Stimulated activated CD4-positive, alpha-beta T cell treated with anti-CD3 and anti-CD28 coated beads, Interleukin-15, amount 100 ng/mL, for 1 hour (primary cell): Measurements from ENCODE around the gene OR1J2.

Experiments used
- DNase-seq, 2 donors: peaks; one replicate each; pipeline ENCODE4 v3.0.0-alpha.2; 2020; ENCODE audit warnings: low read depth in 1 of 2, low spot score in 1 of 2

The OR1J2 gene

DNA sequence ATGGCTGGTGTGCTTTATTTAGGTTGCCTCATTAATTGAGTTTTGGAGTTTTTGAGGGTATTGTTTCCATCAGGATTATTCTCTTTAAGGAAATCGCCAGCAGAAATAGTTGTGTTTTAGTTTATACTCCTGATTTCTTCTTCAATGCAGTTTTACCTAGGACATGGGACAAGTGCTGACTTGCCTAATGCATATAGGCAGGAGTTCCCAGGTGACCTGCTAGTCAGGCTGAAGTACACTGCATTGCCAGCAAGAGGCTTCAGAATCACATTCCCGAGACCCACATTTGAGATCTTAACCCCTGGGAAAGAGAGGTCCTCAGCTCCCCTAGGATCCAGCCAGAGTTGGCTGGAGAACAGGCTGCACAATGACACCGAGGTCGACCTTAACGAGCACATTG is 40.8 kb downstream of the OR1J2 start:
- no peak for DNase-seq

DNA sequence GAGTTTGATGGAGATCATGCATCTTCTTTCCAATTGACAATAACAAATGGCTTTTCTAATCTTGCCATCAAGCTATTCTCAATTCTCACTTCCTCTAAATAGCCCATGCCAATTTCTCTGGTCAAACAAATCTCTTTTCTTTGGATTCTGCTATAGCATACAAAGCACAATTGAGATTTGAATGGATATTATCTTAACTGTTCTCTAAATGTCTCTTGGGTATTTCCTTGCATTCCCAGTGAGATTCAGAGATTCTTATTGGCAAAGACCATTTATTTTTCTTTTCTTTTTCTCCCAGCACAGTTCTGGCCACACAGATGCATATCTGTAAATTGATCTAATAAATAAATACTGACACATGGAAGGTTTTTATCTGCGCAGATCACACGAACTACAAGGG is 42.2 kb downstream of the OR1J2 start, which contains the start of gene OR1N2:
OR1N2 (plus strand) TSS at position 301 of the 400 bp plus-strand sequence. CDS start 100 bp downstream, outside the sequence.
- no peak for DNase-seq
